Stimulated activated CD8-positive, alpha-beta memory T cell treated with anti-CD3 and anti-CD28 coated beads, Interleukin-15, amount 100 ng/mL, for 4 hours (primary cell): Measurements from ENCODE around the gene MEF2A.
"Not testable (repeated sequence)": the region's sequence is repeated elsewhere in the genome, so short reads cannot be mapped to it uniquely, and the experiment has no call there.

Experiments used
- DNase-seq, 2 donors: peaks; one replicate each; pipeline ENCODE4 v3.0.0-alpha.2; 2020; ENCODE audit warnings: low read depth in 2 of 2

Gene MEF2A

GRCh38 chr15:99645951-99646350 is 80.2 kb downstream of the MEF2A start:
- DNase-seq, result no peak

- no peak for DNase-seq
Measured at GRCh38 chr15:99651023-99651807, 85.4 kb downstream of the MEF2A start.

GRCh38 chr15:99656205-99656604 is 90.4 kb downstream of the MEF2A start:
- DNase-seq, result no peak

GRCh38 chr15:99657996-99658395 is 92.2 kb downstream of the MEF2A start:
- no peak for DNase-seq

GRCh38 chr15:99662903-99663302 is 97.1 kb downstream of the MEF2A start:
- no peak for DNase-seq

- DNase-seq, result not testable (repeated sequence)
Measured at GRCh38 chr15:99666073-99666472, 100.3 kb downstream of the MEF2A start.

GRCh38 chr15:99668533-99669182 is 102.9 kb downstream of the MEF2A start:
- no peak for DNase-seq

GRCh38 chr15:99669250-99669649 is 103.5 kb downstream of the MEF2A start:
- no peak for DNase-seq

GRCh38 chr15:99671926-99672635 is 106.3 kb downstream of the MEF2A start:
- no peak for DNase-seq

GRCh38 chr15:99673111-99673510 is 107.3 kb downstream of the MEF2A start:
- DNase-seq, result no peak

- DNase-seq, result no peak
Measured at GRCh38 chr15:99674279-99674678, 108.5 kb downstream of the MEF2A start.

GRCh38 chr15:99677540-99678134 is 111.9 kb downstream of the MEF2A start:
- no peak for DNase-seq

- no peak for DNase-seq
Measured at GRCh38 chr15:99680276-99680675, 114.5 kb downstream of the MEF2A start.

- no peak for DNase-seq
Measured at GRCh38 chr15:99681990-99682389, 116.2 kb downstream of the MEF2A start.

GRCh38 chr15:99682455-99682854 is 116.7 kb downstream of the MEF2A start:
- no peak for DNase-seq

GRCh38 chr15:99683000-99683670 is 117.4 kb downstream of the MEF2A start:
- DNase-seq, result no peak

GRCh38 chr15:99686290-99686689 is 120.5 kb downstream of the MEF2A start:
- no peak for DNase-seq

- DNase-seq, result no peak
Measured at GRCh38 chr15:99692825-99693224, 127.0 kb downstream of the MEF2A start.

- DNase-seq, result no peak
Measured at GRCh38 chr15:99696096-99696495, 130.3 kb downstream of the MEF2A start.

- no peak for DNase-seq
Measured at GRCh38 chr15:99702895-99703602, 137.3 kb downstream of the MEF2A start.
